Measurements from ENCODE around the gene BRINP1. TPM values are rescaled to one million over a fixed set of nuclear protein-coding genes. Genes with fewer than 3 reads are reported as not detected.

BRINP1 gene
- total RNA-seq, 2 experiments from 2014 or later, result not detected

GRCh38 chr9:119365291-119366027 lies 3.8 kb downstream of the BRINP1 start:
- POLR2A ChIA-PET, result no interaction called here
- Mint-ChIP-seq H3K4me3 (no peak overlapping the region), H3K9me3 (peaks cover 3% of the 10 kb centered on the region), H3K27me3 (peaks cover 52% of the 10 kb centered on the region), H3K36me3 (ENCODE audit: low read depth) (peaks cover 1% of the 10 kb centered on the region), H3K4me1 (ENCODE audit: low read depth) (no peaks in the 10 kb centered on the region), H3K27ac (no peak overlapping the region)
- no peak for TF ChIP-seq CTCF (IDR thresholded peaks at IDR 0.05)
- no peak overlapping the region for H3K4me3 ChIP-seq (ENCODE audit: low read length)
- no peaks in the 10 kb centered on the region for H3K4me1 ChIP-seq (ENCODE audit: insufficient read depth, low read length)
- H3K9me3 ChIP-seq (ENCODE audit: control insufficient read depth in 1 of 2, insufficient read depth in 1 of 2, low read length in 2 of 2), result peaks cover 0 to 24% of the 10 kb centered on the region in 2 experiments
- no peaks in the 10 kb centered on the region for H3K36me3 ChIP-seq (ENCODE audit: insufficient read depth, low read length)
- DNase-seq, result no peak
- no peak overlapping the region for H3K27ac ChIP-seq (ENCODE audit: low read depth in 1 of 2, low read length in 2 of 2)
- ATAC-seq (ENCODE audit: poor library complexity), result no peak
- CTCF ChIA-PET, result no interaction called here
- peaks cover 22 to 32% of the 10 kb centered on the region in 2 experiments for H3K27me3 ChIP-seq (ENCODE audit: control insufficient read depth in 1 of 2, insufficient read depth in 2 of 2, low read length in 2 of 2)
- intact Hi-C loops (cut with DNase I, micrococcal nuclease), result no loop called here

- Mint-ChIP-seq H3K36me3 (ENCODE audit: low read depth) (no peaks in the 10 kb centered on the region), H3K4me3 (no peak overlapping the region), H3K9me3 (no peaks in the 10 kb centered on the region), H3K4me1 (ENCODE audit: low read depth) (no peaks in the 10 kb centered on the region), H3K27ac (no peak overlapping the region), H3K27me3 (peaks cover 10% of the 10 kb centered on the region)
- Histone ChIP-seq H3K4me3 (ENCODE audit: low read length) (no peak overlapping the region), H3K36me3 (ENCODE audit: insufficient read depth, low read length) (no peaks in the 10 kb centered on the region), H3K4me1 (ENCODE audit: insufficient read depth, low read length) (no peaks in the 10 kb centered on the region), H3K27ac (ENCODE audit: low read depth in 1 of 2, low read length in 2 of 2) (no peak overlapping the region), H3K27me3 (ENCODE audit: control insufficient read depth in 1 of 2, insufficient read depth in 2 of 2, low read length in 2 of 2) (no peaks in the 10 kb centered on the region), H3K9me3 (ENCODE audit: control insufficient read depth in 1 of 2, insufficient read depth in 1 of 2, low read length in 2 of 2) (peaks cover 0 to 4% of the 10 kb centered on the region in 2 experiments)
- ChIA-PET POLR2A (no interaction called here), CTCF (no interaction called here)
- ATAC-seq (ENCODE audit: poor library complexity), result no peak
- intact Hi-C loops (cut with DNase I, micrococcal nuclease), result no loop called here
- DNase-seq, result no peak
- TF ChIP-seq CTCF (IDR thresholded peaks at IDR 0.05), result no peak
Observed at GRCh38 chr9:119360237-119360636, 9.0 kb downstream of the BRINP1 start.

- no peaks in the 10 kb centered on the region for H3K4me1 ChIP-seq (ENCODE audit: insufficient read depth, low read length)
- H3K27ac ChIP-seq (ENCODE audit: low read depth in 1 of 2, low read length in 2 of 2), result no peak overlapping the region
- ATAC-seq (ENCODE audit: poor library complexity) (no peak), DNase-seq (no peak)
- H3K27me3 ChIP-seq (ENCODE audit: control insufficient read depth in 1 of 2, insufficient read depth in 2 of 2, low read length in 2 of 2), result no peaks in the 10 kb centered on the region
- TF ChIP-seq CTCF (IDR thresholded peaks at IDR 0.05), result no peak
- H3K27me3 Mint-ChIP-seq, result no peaks in the 10 kb centered on the region
- POLR2A ChIA-PET, result no interaction called here
- intact Hi-C loops (cut with DNase I, micrococcal nuclease), result no loop called here
- H3K4me3 Mint-ChIP-seq, result no peak overlapping the region
- H3K4me1 Mint-ChIP-seq (ENCODE audit: low read depth), result no peaks in the 10 kb centered on the region
- H3K4me3 ChIP-seq (ENCODE audit: low read length), result no peak overlapping the region
- H3K36me3 Mint-ChIP-seq (ENCODE audit: low read depth), result no peaks in the 10 kb centered on the region
- no peak overlapping the region for H3K27ac Mint-ChIP-seq
- no peaks in the 10 kb centered on the region for H3K36me3 ChIP-seq (ENCODE audit: insufficient read depth, low read length)
- peaks cover 0 to 5% of the 10 kb centered on the region in 2 experiments for H3K9me3 ChIP-seq (ENCODE audit: control insufficient read depth in 1 of 2, insufficient read depth in 1 of 2, low read length in 2 of 2)
- no peaks in the 10 kb centered on the region for H3K9me3 Mint-ChIP-seq
- CTCF ChIA-PET, result no interaction called here
Observed at GRCh38 chr9:119357336-119358096, 11.7 kb downstream of the BRINP1 start.

Measured in CD4-positive, alpha-beta T cell (primary cell).